Activated CD4-positive, CD25-positive, alpha-beta regulatory T cell treated with anti-CD3 and anti-CD28 coated beads, Interleukin-2, amount 50 U/mL, for 16 hours (primary cell): Measurements from ENCODE around the gene GPR135.

Experiments
- DNase-seq: peaks from one replicate; pipeline ENCODE4 v3.0.0-alpha.2; 2020; ENCODE audit warnings: low read depth, low spot score

Gene GPR135, protein sequence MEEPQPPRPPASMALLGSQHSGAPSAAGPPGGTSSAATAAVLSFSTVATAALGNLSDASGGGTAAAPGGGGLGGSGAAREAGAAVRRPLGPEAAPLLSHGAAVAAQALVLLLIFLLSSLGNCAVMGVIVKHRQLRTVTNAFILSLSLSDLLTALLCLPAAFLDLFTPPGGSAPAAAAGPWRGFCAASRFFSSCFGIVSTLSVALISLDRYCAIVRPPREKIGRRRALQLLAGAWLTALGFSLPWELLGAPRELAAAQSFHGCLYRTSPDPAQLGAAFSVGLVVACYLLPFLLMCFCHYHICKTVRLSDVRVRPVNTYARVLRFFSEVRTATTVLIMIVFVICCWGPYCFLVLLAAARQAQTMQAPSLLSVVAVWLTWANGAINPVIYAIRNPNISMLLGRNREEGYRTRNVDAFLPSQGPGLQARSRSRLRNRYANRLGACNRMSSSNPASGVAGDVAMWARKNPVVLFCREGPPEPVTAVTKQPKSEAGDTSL

GRCh38 chr14:59465316-59466135, at the start of gene GPR135:
Gene GPR135, minus strand, starts transcription at chr14:59465380. Its CDS starts 154 bp downstream, at chr14:59465226.
- DNase-seq = no peak

DNA sequence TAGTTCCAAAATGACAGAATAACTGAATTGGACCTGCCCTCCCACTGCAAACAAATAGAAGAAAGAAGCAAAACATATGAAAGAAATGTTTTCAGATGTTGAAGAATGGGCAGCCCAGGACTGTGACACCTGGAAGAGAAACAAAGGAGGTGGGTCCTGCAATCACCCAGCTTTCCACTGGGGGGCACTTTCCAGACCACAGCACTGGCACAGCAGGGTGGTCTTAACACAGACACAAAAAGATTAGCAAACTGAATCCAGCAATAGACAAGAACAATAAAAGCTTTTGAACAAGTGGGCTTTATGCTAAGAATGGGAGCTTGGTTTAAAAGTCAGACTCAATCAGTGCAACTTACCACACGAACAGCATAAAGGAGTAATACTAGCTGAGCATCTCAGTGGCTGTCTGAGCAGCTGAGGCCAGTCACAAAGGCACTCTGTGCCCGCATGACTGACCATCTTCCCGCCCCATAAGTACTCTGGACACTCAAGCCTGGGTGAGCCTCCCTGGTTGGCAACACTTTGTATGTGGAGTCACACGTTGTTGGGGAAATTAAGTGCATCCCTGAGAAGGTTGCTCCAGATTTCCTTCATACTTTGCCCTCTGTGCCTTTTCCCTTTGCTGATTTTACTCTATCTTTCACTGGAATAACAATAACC, 46.9 kb upstream of the GPR135 start:
- no peak for DNase-seq

- DNase-seq = no peak
Observed at GRCh38 chr14:59510966-59511365, 45.8 kb upstream of the GPR135 start.

- no peak for DNase-seq
Observed at GRCh38 chr14:59510001-59510400, 44.8 kb upstream of the GPR135 start.

DNA sequence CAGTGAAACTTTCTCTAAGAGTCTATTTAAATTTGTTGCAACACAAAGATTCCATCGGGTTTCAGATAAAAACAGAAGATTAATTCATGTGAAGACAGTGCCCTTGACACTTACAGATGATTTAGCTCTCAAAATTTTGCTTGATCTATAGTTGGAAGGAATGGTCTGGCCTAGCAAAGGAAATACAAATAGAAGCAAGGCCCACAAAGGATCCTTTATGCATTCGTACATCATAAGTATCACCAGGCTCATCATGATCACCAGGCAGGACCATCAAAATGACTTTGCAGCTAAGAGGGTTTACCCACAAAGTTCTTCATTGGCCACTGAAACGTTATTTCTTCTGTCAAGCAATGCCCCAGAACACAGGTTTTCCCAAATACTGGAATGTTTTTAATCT, 43.9 kb upstream of the GPR135 start:
- no peak for DNase-seq

GRCh38 chr14:59507752-59508103, 42.5 kb upstream of the GPR135 start:
- no peak for DNase-seq

- DNase-seq = no peak
Observed at GRCh38 chr14:59507063-59507751, 42.0 kb upstream of the GPR135 start.

DNA sequence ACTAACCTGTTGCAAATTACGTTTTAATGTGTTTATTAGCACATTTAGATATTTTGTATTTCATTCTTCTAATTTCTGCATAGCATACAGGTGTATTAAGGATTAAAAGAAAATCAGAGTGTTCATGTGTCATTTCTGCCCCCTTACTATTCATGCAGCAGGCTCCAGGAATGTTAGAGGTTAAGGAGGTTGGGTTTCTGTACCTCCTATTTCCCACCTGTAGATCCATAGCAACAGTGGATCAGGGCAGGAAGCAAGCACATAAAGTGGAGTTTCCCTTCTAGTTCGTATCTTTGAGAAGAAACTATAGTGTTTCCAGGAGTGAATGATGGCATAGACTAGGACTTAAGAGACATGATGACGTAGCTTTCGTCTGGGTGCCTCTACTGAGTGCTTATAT, 38.1 kb upstream of the GPR135 start:
- DNase-seq = no peak

DNA sequence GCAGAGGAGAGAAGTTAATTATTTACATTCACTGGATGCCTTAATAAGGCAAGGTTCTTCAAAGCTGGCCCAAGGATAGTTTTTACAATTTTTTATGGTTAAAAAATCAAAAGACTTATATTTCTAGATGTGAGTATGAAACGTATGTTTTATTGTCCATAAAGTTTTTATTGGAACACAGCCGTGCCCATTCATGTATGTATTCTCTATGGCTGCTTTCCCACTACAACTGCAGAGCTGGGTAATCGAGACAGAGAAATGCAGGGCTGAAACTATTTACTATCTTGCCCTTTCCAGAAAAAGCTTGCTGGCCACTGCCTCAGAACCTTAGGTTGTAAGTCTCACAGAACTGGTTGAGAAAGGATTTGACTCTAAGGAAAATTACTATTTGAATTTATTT, 35.6 kb upstream of the GPR135 start:
- no peak for DNase-seq

DNA sequence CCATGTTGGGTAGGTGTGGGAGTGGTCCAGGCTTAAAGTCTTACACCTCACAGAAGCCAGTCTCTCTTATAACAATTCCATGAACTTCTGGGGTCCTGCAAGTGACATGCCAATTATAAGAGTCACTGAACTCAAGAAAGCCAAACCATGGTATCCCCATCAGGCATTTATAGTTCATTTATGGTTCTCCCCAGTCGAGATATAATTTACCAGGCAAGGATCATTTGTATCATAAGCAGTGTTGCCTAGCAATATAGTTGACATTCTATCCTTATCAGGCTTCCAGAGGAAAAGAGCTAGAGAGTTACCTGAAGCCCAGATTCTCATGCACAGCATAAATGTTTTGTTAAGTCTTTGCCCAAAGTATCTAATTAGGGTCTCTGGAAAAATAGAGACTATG, 27.2 kb upstream of the GPR135 start:
- DNase-seq = no peak

DNA sequence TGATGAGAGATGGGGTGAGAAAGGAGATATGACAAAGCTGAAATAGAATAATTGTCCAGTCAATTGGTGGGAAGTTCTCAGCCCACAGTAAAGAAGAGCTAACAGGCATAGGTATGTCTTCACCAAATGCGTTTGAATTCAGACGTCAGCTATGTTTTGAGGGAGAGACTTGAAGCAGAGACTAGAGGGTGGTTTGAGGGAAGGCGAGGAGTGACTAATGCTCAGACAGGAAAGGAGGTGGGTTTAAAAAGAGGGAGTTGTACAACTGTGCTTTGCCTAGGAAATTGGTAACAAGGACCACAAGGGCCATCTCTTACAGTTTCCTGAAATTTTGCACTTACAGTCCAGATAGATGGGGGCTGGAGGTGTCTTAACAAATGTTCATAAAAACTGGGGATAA, 25.6 kb upstream of the GPR135 start:
- no peak for DNase-seq

- no peak for DNase-seq
Observed at GRCh38 chr14:59484639-59485175, 19.5 kb upstream of the GPR135 start.

DNA sequence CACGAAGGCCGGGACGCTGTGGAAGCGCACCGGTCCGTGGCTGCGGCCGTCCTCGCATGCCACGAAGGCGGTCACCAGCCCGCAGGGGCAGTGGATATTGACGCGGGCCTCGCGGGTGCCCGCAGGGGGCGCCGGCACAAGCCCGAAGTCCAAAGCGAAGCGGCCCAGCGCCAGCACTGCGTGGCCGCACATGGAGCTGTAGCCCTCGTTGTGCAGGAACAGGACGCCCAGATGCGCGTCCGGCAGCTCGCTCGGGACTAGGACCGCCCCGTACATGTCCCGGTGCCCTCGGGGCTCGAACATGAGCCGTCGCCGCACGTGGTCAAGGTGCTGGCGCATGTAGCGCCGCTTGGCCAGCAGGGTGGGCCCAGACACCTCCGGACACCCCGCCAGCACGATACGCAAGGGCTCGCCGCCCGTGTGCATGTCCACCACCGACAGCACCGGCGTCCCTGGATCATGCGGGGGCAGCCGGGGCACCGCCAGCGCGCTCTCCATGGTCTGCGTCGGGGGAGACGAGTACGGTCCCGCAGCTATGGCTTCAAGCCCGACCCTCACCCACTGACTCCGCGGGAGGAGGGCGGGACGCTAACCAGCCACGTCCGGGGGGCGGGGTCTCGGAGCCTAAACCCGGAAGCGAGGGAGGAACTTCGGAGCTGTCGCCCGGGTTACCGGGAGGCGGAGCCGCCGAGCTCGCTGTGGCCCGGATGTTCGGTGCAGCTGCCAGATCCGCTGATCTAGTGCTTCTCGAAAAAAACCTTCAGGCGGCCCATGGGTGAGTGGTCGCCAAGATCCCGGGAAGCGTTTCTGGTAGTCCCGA, 18.8 kb upstream of the GPR135 start, which contains the start of the genes JKAMP and L3HYPDH:
TSS of gene JKAMP (plus strand) at position 699 of the 820 bp plus-strand sequence. CDS start at position 772, 73 bp downstream.
TSS of gene L3HYPDH (minus strand) at position 590 of the 820 bp plus-strand sequence. CDS start at position 498, 92 bp downstream.
- peak; percentile 94 for DNase-seq

DNA sequence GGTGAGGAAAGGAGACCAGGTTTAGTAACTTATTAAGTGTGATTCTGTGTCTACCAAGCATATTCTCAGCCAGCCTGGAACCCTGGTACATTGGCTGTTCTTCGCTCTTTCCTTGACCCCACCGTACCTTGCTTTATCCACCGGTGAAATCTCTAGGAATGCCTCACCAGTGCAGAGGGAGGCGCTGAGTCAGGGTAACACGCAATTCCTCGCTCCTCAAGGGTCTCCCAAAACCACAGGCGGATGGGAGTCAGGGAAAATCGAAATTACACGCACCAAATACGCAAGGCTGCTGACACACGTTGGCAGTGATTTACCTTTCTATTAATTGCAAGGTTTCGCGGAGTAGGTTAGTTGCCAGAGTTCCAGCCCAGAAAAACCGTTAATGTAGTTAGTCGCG, 18.2 kb upstream of the GPR135 start:
- no peak for DNase-seq

DNA sequence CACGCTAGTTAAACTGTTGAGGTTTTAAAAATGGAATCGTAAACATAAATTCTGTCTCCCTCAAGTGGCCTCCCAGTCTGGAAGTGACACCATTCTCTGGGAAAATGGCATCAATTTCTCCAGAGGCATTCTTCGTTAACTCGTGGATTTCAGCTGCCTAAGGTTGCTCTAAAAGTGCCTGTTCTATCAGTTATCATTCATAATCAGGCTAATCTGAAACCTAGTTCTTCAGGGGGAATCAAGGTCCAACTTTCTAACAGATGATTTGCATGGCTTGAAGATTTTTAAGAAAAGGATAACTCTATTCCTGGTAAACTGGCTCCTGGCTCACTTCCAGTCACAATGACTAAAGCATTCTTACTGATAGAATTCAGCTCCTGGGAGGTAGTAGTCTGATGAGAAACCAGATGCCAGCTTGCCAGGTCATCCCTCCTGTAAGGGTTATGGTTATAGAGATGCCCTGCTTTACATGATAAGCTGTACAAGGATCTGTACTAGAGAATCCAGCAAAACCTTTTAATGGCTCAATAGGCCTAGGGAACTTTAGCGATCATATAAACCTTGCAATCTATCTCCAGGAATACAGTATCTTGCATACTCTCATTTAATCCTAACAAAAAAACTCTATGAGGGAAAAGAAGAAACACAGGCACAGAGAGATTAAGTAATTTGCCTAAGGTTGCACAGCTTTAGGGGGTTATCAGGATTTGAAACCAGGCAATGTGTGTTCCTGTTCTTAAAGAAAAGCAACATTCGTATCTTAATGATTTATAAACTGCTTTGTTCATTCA, 17.6 kb upstream of the GPR135 start:
- DNase-seq = no peak

DNA sequence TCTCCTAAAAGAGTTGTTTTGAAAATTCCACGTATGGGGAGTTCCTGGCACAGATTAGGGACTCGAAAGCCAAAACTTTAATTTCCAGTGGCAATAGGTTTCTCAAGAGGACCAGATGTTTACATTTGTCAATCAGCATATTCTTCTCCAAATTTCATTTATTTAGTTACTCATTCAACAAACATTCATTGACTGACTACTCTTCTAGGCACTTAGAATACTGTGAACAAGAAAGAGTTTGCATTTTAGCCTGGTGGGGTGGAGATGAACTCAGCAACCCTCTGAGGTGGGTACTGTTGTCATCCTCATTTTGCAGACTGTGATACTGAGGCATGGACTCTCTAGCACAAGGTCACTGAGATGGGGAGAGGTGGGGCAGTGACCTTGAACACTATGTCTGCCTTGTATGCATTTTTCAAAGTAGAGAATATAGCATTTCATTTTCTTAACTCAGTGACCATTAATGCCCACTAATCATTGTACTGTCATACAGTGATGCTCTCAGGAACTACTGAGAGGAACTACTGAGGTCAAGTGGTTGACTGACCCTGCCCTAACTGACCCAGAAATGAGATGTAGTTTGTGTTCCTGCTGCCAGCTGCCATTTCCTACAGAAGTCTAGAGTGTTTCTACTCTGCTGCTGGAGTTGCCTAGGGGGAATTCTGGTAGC, 16.8 kb upstream of the GPR135 start:
- DNase-seq = no peak

GRCh38 chr14:59481407-59481806, 16.2 kb upstream of the GPR135 start:
- DNase-seq = no peak

GRCh38 chr14:59480166-59480565, 15.0 kb upstream of the GPR135 start:
- DNase-seq = no peak

GRCh38 chr14:59478540-59478939, 13.4 kb upstream of the GPR135 start:
- DNase-seq = no peak
